HEK293 (cell line): ENCODE results near the gene TRAPPC12.

Experiments used
- FEZF1 ChIP-seq: fragments of 450-650 bp; formaldehyde crosslinking; IDR thresholded peaks from 2 replicates; pipeline ENCODE4 v1.5.1; 2016; ENCODE audit warnings: missing biosample characterization, missing genetic modification characterization
- KLF1 ChIP-seq: fragments of 450-650 bp; formaldehyde crosslinking; IDR thresholded peaks from 2 replicates; pipeline ENCODE4 v1.5.1; 2016; ENCODE audit warnings: missing biosample characterization, missing genetic modification characterization
- KLF7 ChIP-seq: fragments of 450-650 bp; formaldehyde crosslinking; IDR thresholded peaks from 2 replicates; pipeline ENCODE4 v1.5.1; 2016; ENCODE audit warnings: missing biosample characterization, missing genetic modification characterization, borderline replicate concordance
- MEIS1 ChIP-seq: sonication (generic); formaldehyde crosslinking; IDR thresholded peaks from 2 replicates; pipeline ENCODE4 v1.8.1; 2022; ENCODE audit warnings: missing genetic modification reagents, mild to moderate bottlenecking, borderline replicate concordance
- PRDM2 ChIP-seq: fragments of 450-650 bp; formaldehyde crosslinking; IDR thresholded peaks from 2 replicates; pipeline ENCODE4 v1.5.1; 2016; ENCODE audit warnings: missing biosample characterization, missing genetic modification characterization, borderline replicate concordance
- PRDM6 ChIP-seq: fragments of 450-650 bp; formaldehyde crosslinking; IDR thresholded peaks from 2 replicates; pipeline ENCODE4 v1.5.1; 2017; ENCODE audit warnings: missing biosample characterization, missing genetic modification characterization
- REPIN1 ChIP-seq: fragments of 450-650 bp; formaldehyde crosslinking; IDR thresholded peaks from 2 replicates; pipeline ENCODE4 v1.5.1; 2017; ENCODE audit warnings: missing biosample characterization, missing genetic modification characterization, low read depth
- SCRT1 ChIP-seq: fragments of 450-650 bp; formaldehyde crosslinking; IDR thresholded peaks from 2 replicates; pipeline ENCODE4 v1.5.1; 2016; ENCODE audit warnings: missing biosample characterization, missing genetic modification characterization, borderline replicate concordance
- SCRT2 ChIP-seq: fragments of 450-650 bp; formaldehyde crosslinking; IDR thresholded peaks from 2 replicates; pipeline ENCODE4 v1.5.1; 2016; ENCODE audit warnings: missing biosample characterization, missing genetic modification characterization
- ZBTB17 ChIP-seq: fragments of 450-650 bp; formaldehyde crosslinking; IDR thresholded peaks from 2 replicates; pipeline ENCODE4 v1.5.1; 2016; ENCODE audit warnings: missing biosample characterization, missing genetic modification characterization
- ZBTB26 ChIP-seq: fragments of 450-650 bp; formaldehyde crosslinking; optimal IDR thresholded peaks from 2 replicates; pipeline ENCODE3; 2016; ENCODE audit warnings: missing biosample characterization, mild to moderate bottlenecking, missing genetic modification characterization
- ZBTB44 ChIP-seq: fragments of 450-650 bp; IDR thresholded peaks from 2 replicates; pipeline ENCODE4 v1.5.1; 2018; ENCODE audit warnings: missing biosample characterization, mild to moderate bottlenecking, missing genetic modification characterization
- ZFP69B ChIP-seq: fragments of 450-650 bp; formaldehyde crosslinking; IDR thresholded peaks from 2 replicates; pipeline ENCODE4 v1.5.1; 2016; ENCODE audit warnings: missing biosample characterization, missing genetic modification characterization
- ZNF23 ChIP-seq: fragments of 450-650 bp; formaldehyde crosslinking; IDR thresholded peaks from 2 replicates; pipeline ENCODE4 v1.5.1; 2016; ENCODE audit warnings: missing biosample characterization, missing genetic modification characterization, borderline replicate concordance
- ZNF302 ChIP-seq: fragments of 450-650 bp; formaldehyde crosslinking; IDR thresholded peaks from 2 replicates; pipeline ENCODE4 v1.5.1; 2016; ENCODE audit warnings: missing biosample characterization, missing genetic modification characterization, low read depth
- ZNF391 ChIP-seq: fragments of 450-650 bp; formaldehyde crosslinking; IDR thresholded peaks from 2 replicates; pipeline ENCODE4 v1.5.1; 2016; ENCODE audit warnings: low read depth, missing biosample characterization, missing genetic modification characterization, borderline replicate concordance
- ZNF404 ChIP-seq: fragments of 450-650 bp; formaldehyde crosslinking; IDR thresholded peaks from 2 replicates; pipeline ENCODE4 v1.5.1; 2017; ENCODE audit warnings: missing biosample characterization, missing genetic modification characterization
- ZNF426 ChIP-seq: fragments of 450-650 bp; formaldehyde crosslinking; IDR thresholded peaks from 2 replicates; pipeline ENCODE4 v1.5.1; 2017; ENCODE audit warnings: missing biosample characterization, missing genetic modification characterization, mild to moderate bottlenecking, inconsistent platforms, moderate library complexity
- ZNF473 ChIP-seq: fragments of 450-650 bp; formaldehyde crosslinking; IDR thresholded peaks from 2 replicates; pipeline ENCODE4 v1.5.1; 2017; ENCODE audit warnings: missing biosample characterization, missing genetic modification characterization
- ZNF488 ChIP-seq: fragments of 450-650 bp; formaldehyde crosslinking; IDR thresholded peaks from 2 replicates; pipeline ENCODE4 v1.5.1; 2016; ENCODE audit warnings: missing biosample characterization, missing genetic modification characterization
- ZNF529 ChIP-seq: fragments of 450-650 bp; formaldehyde crosslinking; IDR thresholded peaks from 2 replicates; pipeline ENCODE4 v1.5.1; 2017; ENCODE audit warnings: missing genetic modification characterization, missing biosample characterization; ENCODE audit not compliant: insufficient replicate concordance
- ZNF549 ChIP-seq: fragments of 450-650 bp; IDR thresholded peaks from 2 replicates; pipeline ENCODE4 v1.5.1; 2018; ENCODE audit warnings: missing biosample characterization, missing genetic modification characterization, mild to moderate bottlenecking, inconsistent platforms, moderate library complexity
- ZNF654 ChIP-seq: fragments of 450-650 bp; formaldehyde crosslinking; IDR thresholded peaks from 2 replicates; pipeline ENCODE4 v1.5.1; 2016; ENCODE audit warnings: low read depth, missing biosample characterization, missing genetic modification characterization
- ZNF670 ChIP-seq: fragments of 450-650 bp; formaldehyde crosslinking; IDR thresholded peaks from 2 replicates; pipeline ENCODE4 v1.5.1; 2016; ENCODE audit warnings: missing biosample characterization, missing genetic modification characterization, low read depth
- ZNF777 ChIP-seq: fragments of 450-650 bp; formaldehyde crosslinking; IDR thresholded peaks from 2 replicates; pipeline ENCODE4 v1.5.1; 2017; ENCODE audit warnings: missing biosample characterization, missing genetic modification characterization, borderline replicate concordance
- ZSCAN4 ChIP-seq: fragments of 450-650 bp; formaldehyde crosslinking; IDR thresholded peaks from 2 replicates; pipeline ENCODE4 v1.5.1; 2017; ENCODE audit warnings: missing biosample characterization, missing genetic modification characterization

TRAPPC12 gene

GRCh38 chr2:3379647-3380534 is at the start of gene TRAPPC12 (continued):
- no peak for TF ChIP-seq ZBTB44
- TF ChIP-seq ZNF777 (tag by site-specific recombination): no peak
- no peak for TF ChIP-seq SCRT1 (tag by site-specific recombination)
- no peak for TF ChIP-seq ZNF302 (tag by site-specific recombination)
- peak; percentile 93 for TF ChIP-seq ZBTB26 (tag by site-specific recombination)
- no peak for TF ChIP-seq ZNF426 (tag by site-specific recombination)
- TF ChIP-seq ZNF670 (tag by site-specific recombination): no peak
- TF ChIP-seq ZNF391: no peak
- no peak for TF ChIP-seq ZNF529 (tag by site-specific recombination)
- TF ChIP-seq KLF7: no peak
- TF ChIP-seq ZFP69B: no peak
- no peak for TF ChIP-seq PRDM6 (tag by site-specific recombination)
- TF ChIP-seq ZNF488: no peak
- no peak for TF ChIP-seq SCRT2
- TF ChIP-seq KLF1 (tag by site-specific recombination): peak; percentile 69; the same call in 1 of the 2 replicates
- no peak for TF ChIP-seq ZNF404
- no peak for TF ChIP-seq ZNF473 (tag by site-specific recombination)
- TF ChIP-seq ZSCAN4: no peak
- TF ChIP-seq MEIS1 (CRISPR knock-in tag): no peak
- TF ChIP-seq REPIN1 (tag by site-specific recombination): no peak
- no peak for TF ChIP-seq ZNF549 (tag by site-specific recombination)
- no peak for TF ChIP-seq ZNF654 (tag by site-specific recombination)
- TF ChIP-seq ZBTB17 (tag by site-specific recombination): peak; percentile 91
- TF ChIP-seq FEZF1 (tag by site-specific recombination): no peak
- TF ChIP-seq ZNF23 (tag by site-specific recombination): no peak
- no peak for TF ChIP-seq PRDM2 (tag by site-specific recombination)
